Astrocyte (in vitro differentiated cells and primary cell): ENCODE data around the gene PRDX4. TPM values are rescaled to one million over a fixed set of nuclear protein-coding genes. Genes with fewer than 3 reads are reported as not detected.
"Not testable (repeated sequence)": the region's sequence is repeated elsewhere in the genome, so short reads cannot be mapped to it uniquely, and the experiment has no call there.

Source experiments
- DNase-seq: peaks from one replicate; pipeline ENCODE4 v3.0.0-alpha.2; 2010; ENCODE audit warnings: low read depth
- FAIRE-seq: peaks from 2 replicates; lab custom pipeline; 2011; peaks lifted over from hg19 to GRCh38; lab: Jason Lieb, UNC
- H2AFZ ChIP-seq: 2 replicates; pipeline ENCODE4 v1.6.0; 2012; ENCODE audit warnings: low read depth, low read length, inconsistent platforms
- H3K27ac ChIP-seq: 2 replicates; pipeline ENCODE4 v1.5.1; 2011; ENCODE audit warnings: low read depth, low read length, inconsistent platforms
- H3K27me3 ChIP-seq: 2 replicates; pipeline ENCODE4 v1.6.0; 2011; ENCODE audit warnings: low read length, inconsistent platforms; ENCODE audit not compliant: insufficient read depth
- H3K36me3 ChIP-seq: 2 replicates; pipeline ENCODE4 v1.5.1; 2011; ENCODE audit warnings: low read length, inconsistent platforms; ENCODE audit not compliant: insufficient read depth
- H3K4me1 ChIP-seq: 2 replicates; pipeline ENCODE4 v1.5.1; 2011; ENCODE audit warnings: low read length, inconsistent platforms; ENCODE audit not compliant: insufficient read depth
- H3K4me2 ChIP-seq: 2 replicates; pipeline ENCODE4 v1.6.0; 2012; ENCODE audit warnings: low read length, inconsistent platforms
- H3K4me3 ChIP-seq: 2 replicates; pipeline ENCODE4 v1.5.1; 2011; ENCODE audit warnings: low read depth, mild to moderate bottlenecking, low read length, inconsistent platforms; ENCODE audit not compliant: insufficient read depth
- H3K79me2 ChIP-seq: 2 replicates; pipeline ENCODE4 v1.6.0; 2012; ENCODE audit warnings: mild to moderate bottlenecking, low read length, inconsistent platforms; ENCODE audit not compliant: insufficient read depth
- H3K9ac ChIP-seq: 2 replicates; pipeline ENCODE4 v1.6.0; 2012; ENCODE audit warnings: mild to moderate bottlenecking, low read length, inconsistent platforms
- H3K9me3 ChIP-seq: 2 replicates; pipeline ENCODE4 v1.5.1; 2012; ENCODE audit warnings: low read depth, mild to moderate bottlenecking, low read length, inconsistent platforms; ENCODE audit not compliant: insufficient read depth
- H4K20me1 ChIP-seq: 2 replicates; pipeline ENCODE4 v1.6.0; 2012; ENCODE audit warnings: low read length, inconsistent platforms; ENCODE audit not compliant: insufficient read depth
- H3K27ac Mint-ChIP-seq: one replicate; pipeline ENCODE4 v1.8.0; 2021; ENCODE audit warnings: mild to moderate bottlenecking, mixed read lengths; ENCODE audit not compliant: unreplicated experiment
- H3K27me3 Mint-ChIP-seq: one replicate; pipeline ENCODE4 v1.8.0; 2021; ENCODE audit warnings: low read depth, mixed read lengths; ENCODE audit not compliant: unreplicated experiment
- H3K36me3 Mint-ChIP-seq: one replicate; pipeline ENCODE4 v1.8.0; 2021; ENCODE audit warnings: low read depth, mixed read lengths; ENCODE audit not compliant: unreplicated experiment
- H3K4me1 Mint-ChIP-seq: one replicate; pipeline ENCODE4 v1.8.0; 2021; ENCODE audit warnings: low read depth, mixed read lengths; ENCODE audit not compliant: unreplicated experiment
- H3K4me3 Mint-ChIP-seq: one replicate; pipeline ENCODE4 v1.8.0; 2021; ENCODE audit warnings: mild to moderate bottlenecking, moderate library complexity, mixed read lengths; ENCODE audit not compliant: unreplicated experiment
- H3K9me3 Mint-ChIP-seq: one replicate; pipeline ENCODE4 v1.8.0; 2021; ENCODE audit warnings: mild to moderate bottlenecking, mixed read lengths; ENCODE audit not compliant: unreplicated experiment
- CTCF ChIP-seq: IDR thresholded peaks from 2 replicates; pipeline ENCODE4 v1.5.1; 2011; ENCODE audit warnings: low read depth, mild to moderate bottlenecking, inconsistent platforms, low read length, moderate library complexity; ENCODE audit not compliant: insufficient read depth
- EZH2 ChIP-seq: IDR thresholded peaks from 2 replicates; pipeline ENCODE4 v1.6.1; 2012; ENCODE audit warnings: mild to moderate bottlenecking, low read length, inconsistent platforms; ENCODE audit not compliant: insufficient read depth
- total RNA-seq: library from RNA; stranded (reverse); gene quantifications from 2 replicates; pipeline ENCODE4 v1.2.1, GENCODE V29; 2021

The PRDX4 gene
- total RNA-seq, 1 donor from 2014 or later, result 221 TPM

- H3K9me3 ChIP-seq, result no peaks in the 10 kb centered on the region
- H3K4me1 ChIP-seq, result peaks cover 3% of the 10 kb centered on the region
- H3K79me2 ChIP-seq, result no peaks in the 10 kb centered on the region
- H3K4me3 Mint-ChIP-seq, result no peak overlapping the region
- H3K4me2 ChIP-seq, result no peak overlapping the region
- H3K27ac Mint-ChIP-seq, result no peak overlapping the region
- no peaks in the 10 kb centered on the region for H3K9me3 Mint-ChIP-seq
- H3K27me3 Mint-ChIP-seq, result no peaks in the 10 kb centered on the region
- no peak overlapping the region for H3K9ac ChIP-seq
- H3K4me1 Mint-ChIP-seq, result peaks cover 8% of the 10 kb centered on the region
- H2AFZ ChIP-seq, result no peak overlapping the region
- H3K4me3 ChIP-seq, result no peak overlapping the region
- H3K36me3 ChIP-seq, result no peaks in the 10 kb centered on the region
- H3K36me3 Mint-ChIP-seq, result no peaks in the 10 kb centered on the region
- no peak overlapping the region for H3K27ac ChIP-seq
- no peaks in the 10 kb centered on the region for H4K20me1 ChIP-seq
- DNase-seq (peak; percentile 12), FAIRE-seq (no peak)
- H3K27me3 ChIP-seq, result no peaks in the 10 kb centered on the region
- TF ChIP-seq EZH2, result no peak
- TF ChIP-seq CTCF, result no peak
Observed at GRCh38 chrX:23656684-23657083, 10.6 kb upstream of the PRDX4 start.

- Histone ChIP-seq H3K4me3 (no peak overlapping the region), H3K79me2 (no peaks in the 10 kb centered on the region), H4K20me1 (no peaks in the 10 kb centered on the region), H3K4me2 (no peak overlapping the region), H3K27ac (no peak overlapping the region), H2AFZ (no peak overlapping the region), H3K9ac (no peak overlapping the region), H3K36me3 (no peaks in the 10 kb centered on the region), H3K27me3 (no peaks in the 10 kb centered on the region), H3K4me1 (peaks cover 3% of the 10 kb centered on the region), H3K9me3 (no peaks in the 10 kb centered on the region)
- H3K9me3 Mint-ChIP-seq, result no peaks in the 10 kb centered on the region
- DNase-seq (no peak), FAIRE-seq (no peak)
- no peaks in the 10 kb centered on the region for H3K36me3 Mint-ChIP-seq
- TF ChIP-seq CTCF, result no peak
- no peak for TF ChIP-seq EZH2
- no peak overlapping the region for H3K4me3 Mint-ChIP-seq
- H3K27me3 Mint-ChIP-seq, result no peaks in the 10 kb centered on the region
- peaks cover 8% of the 10 kb centered on the region for H3K4me1 Mint-ChIP-seq
- H3K27ac Mint-ChIP-seq, result no peak overlapping the region
Observed at GRCh38 chrX:23659339-23659738, 8.0 kb upstream of the PRDX4 start.

- not testable (repeated sequence) for H3K27me3 ChIP-seq, H3K27me3 Mint-ChIP-seq, H3K36me3 Mint-ChIP-seq, H4K20me1 ChIP-seq, H3K4me3 ChIP-seq, H3K79me2 ChIP-seq, H3K27ac ChIP-seq, H2AFZ ChIP-seq, H3K4me1 ChIP-seq, H3K4me1 Mint-ChIP-seq, H3K4me2 ChIP-seq, H3K4me3 Mint-ChIP-seq, DNase-seq, FAIRE-seq, H3K9me3 Mint-ChIP-seq, H3K27ac Mint-ChIP-seq, H3K9ac ChIP-seq, H3K36me3 ChIP-seq, H3K9me3 ChIP-seq
Observed at GRCh38 chrX:23660083-23660765, 7.1 kb upstream of the PRDX4 start.
